Adrenal gland (tissue), 5 donors: ENCODE measurements around the gene HERPUD2.

Source experiments
- CTCF ChIP-seq, 6 experiments: fragments of 450-650 bp in 4 of 6; fragments of 200-600 bp in 2 of 6; sonication (generic) in 1 of 6; IDR thresholded peaks; 1 replicate in 5 of 6; 2 replicates in 1 of 6; pipeline versions ENCODE4 v1.5.1 to v1.8.0; 2016 to 2021; ENCODE audit warnings: antibody characterized with exemption in 6 of 6, mild to moderate bottlenecking in 2 of 6, moderate library complexity in 1 of 6
- POLR2A ChIP-seq, 2 donors: fragments of 450-650 bp; IDR thresholded peaks; one replicate each; pipeline ENCODE4 v1.6.1; 2017; ENCODE audit warnings: antibody characterized with exemption in 2 of 2, mild to moderate bottlenecking in 2 of 2, moderate library complexity in 1 of 2
- donor health status: DM: no; HTN: no; CAD: no.

GRCh38 chr7:35700865-35701264 is 5.9 kb upstream of the HERPUD2 start:
- TF ChIP-seq CTCF (IDR thresholded peaks at IDR 0.05) (no peak), POLR2A (IDR thresholded peaks at IDR 0.05) (no peak)
